ENCODE measurements around the gene SPINK14.

- TF ChIP-seq POLR2A (IDR thresholded peaks at IDR 0.05) = no peak
- TF ChIP-seq, protein P1, sequence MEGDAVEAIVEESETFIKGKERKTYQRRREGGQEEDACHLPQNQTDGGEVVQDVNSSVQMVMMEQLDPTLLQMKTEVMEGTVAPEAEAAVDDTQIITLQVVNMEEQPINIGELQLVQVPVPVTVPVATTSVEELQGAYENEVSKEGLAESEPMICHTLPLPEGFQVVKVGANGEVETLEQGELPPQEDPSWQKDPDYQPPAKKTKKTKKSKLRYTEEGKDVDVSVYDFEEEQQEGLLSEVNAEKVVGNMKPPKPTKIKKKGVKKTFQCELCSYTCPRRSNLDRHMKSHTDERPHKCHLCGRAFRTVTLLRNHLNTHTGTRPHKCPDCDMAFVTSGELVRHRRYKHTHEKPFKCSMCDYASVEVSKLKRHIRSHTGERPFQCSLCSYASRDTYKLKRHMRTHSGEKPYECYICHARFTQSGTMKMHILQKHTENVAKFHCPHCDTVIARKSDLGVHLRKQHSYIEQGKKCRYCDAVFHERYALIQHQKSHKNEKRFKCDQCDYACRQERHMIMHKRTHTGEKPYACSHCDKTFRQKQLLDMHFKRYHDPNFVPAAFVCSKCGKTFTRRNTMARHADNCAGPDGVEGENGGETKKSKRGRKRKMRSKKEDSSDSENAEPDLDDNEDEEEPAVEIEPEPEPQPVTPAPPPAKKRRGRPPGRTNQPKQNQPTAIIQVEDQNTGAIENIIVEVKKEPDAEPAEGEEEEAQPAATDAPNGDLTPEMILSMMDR (IDR thresholded peaks at IDR 0.05 in 4 of 5, conservative IDR thresholded peaks at IDR 0.05 in 1 of 5) = no peak
Observed at GRCh38 chr5:148125641-148126040, 42.7 kb upstream of the SPINK14 start.
